Loucy (cell line): Measurements from ENCODE around the gene SH3PXD2A.
A peak's percentile ranks its signal among the peaks of the same experiment; 100 is the strongest.

Source experiments
- H2AFZ ChIP-seq: fragments of 200-600 bp; sonication (generic); 2 replicates; pipeline ENCODE4 v1.6.0; 2016; ENCODE audit warnings: antibody characterized with exemption, mild to moderate bottlenecking, low read length, moderate library complexity
- H3F3A ChIP-seq: fragments of 200-600 bp; 2 replicates; pipeline ENCODE4 v1.6.0; 2016; ENCODE audit warnings: antibody characterized with exemption, low read depth, mild to moderate bottlenecking
- H3K27me3 ChIP-seq: fragments of 200-600 bp; sonication (generic); 2 replicates; pipeline ENCODE4 v1.6.1; 2014; ENCODE audit warnings: low read length, mild to moderate bottlenecking; ENCODE audit not compliant: insufficient read depth, poor library complexity, severe bottlenecking
- H3K36me3 ChIP-seq: fragments of 200-600 bp; sonication (generic); 2 replicates; pipeline ENCODE4 v1.6.1; 2016; ENCODE audit warnings: low read length; ENCODE audit not compliant: insufficient read depth
- H3K4me1 ChIP-seq: fragments of 200-600 bp; sonication (generic); 2 replicates; pipeline ENCODE4 v1.5.1; 2014; ENCODE audit warnings: low read length, mild to moderate bottlenecking; ENCODE audit not compliant: insufficient read depth, poor library complexity, severe bottlenecking
- H3K4me2 ChIP-seq: fragments of 200-600 bp; sonication (generic); 2 replicates; pipeline ENCODE4 v1.6.0; 2014; ENCODE audit warnings: antibody characterized with exemption, low read length, low read depth, mild to moderate bottlenecking; ENCODE audit not compliant: poor library complexity, severe bottlenecking
- H3K4me3 ChIP-seq: fragments of 200-600 bp; sonication (generic); 2 replicates; pipeline ENCODE4 v1.5.1; 2014; ENCODE audit warnings: low read length, mild to moderate bottlenecking, mixed read lengths; ENCODE audit not compliant: poor library complexity, severe bottlenecking
- H3K79me2 ChIP-seq: fragments of 200-600 bp; sonication (generic); 2 replicates; pipeline ENCODE4 v1.6.1; 2014; ENCODE audit warnings: low read length; ENCODE audit not compliant: insufficient read depth
- H3K9ac ChIP-seq: fragments of 200-600 bp; sonication (generic); 2 replicates; pipeline ENCODE4 v1.6.0; 2014; ENCODE audit warnings: mild to moderate bottlenecking, low read depth, low read length, moderate library complexity; ENCODE audit not compliant: poor library complexity, severe bottlenecking
- H3K9me2 ChIP-seq: fragments of 200-600 bp; sonication (generic); replicated peaks from 2 replicates; pipeline ENCODE4 v1.6.1; 2016; ENCODE audit warnings: low read depth, low read length, mixed read lengths
- H3K9me3 ChIP-seq: fragments of 200-600 bp; sonication (generic); 2 replicates; pipeline ENCODE4 v1.6.1; 2014; ENCODE audit warnings: mild to moderate bottlenecking, antibody characterized with exemption, low read length, low read depth; ENCODE audit not compliant: insufficient read depth
- H4K20me1 ChIP-seq: fragments of 200-600 bp; sonication (generic); 2 replicates; pipeline ENCODE4 v1.6.0; 2014; ENCODE audit warnings: antibody characterized with exemption, low read length, mild to moderate bottlenecking; ENCODE audit not compliant: insufficient read depth, poor library complexity, severe bottlenecking
- CTCF ChIP-seq: fragments of 200-600 bp; sonication (generic); conservative IDR thresholded peaks from 2 replicates; pipeline ENCODE4 v1.5.1; 2014; ENCODE audit warnings: mild to moderate bottlenecking, antibody characterized with exemption, low read length
- EZH2phosphoT487 ChIP-seq: fragments of 200-600 bp; IDR thresholded peaks from 2 replicates; pipeline ENCODE4 v1.6.1; 2018; ENCODE audit warnings: antibody characterized with exemption, mild to moderate bottlenecking, moderate library complexity, borderline replicate concordance

Gene SH3PXD2A

GRCh38 chr10:103767756-103768155 is 87.6 kb downstream of the SH3PXD2A start:
- TF ChIP-seq CTCF, result no peak
- no peak for TF ChIP-seq EZH2phosphoT487
- Histone ChIP-seq H3K36me3 (peaks cover 9% of the 10 kb centered on the region; the same call in 1 of the 2 replicates), H2AFZ (no peak overlapping the region), H3K9ac (no peak overlapping the region), H3F3A (0 out of 2 replicates have a peak, but pooled peaks cover 5% of the 10 kb centered on the region), H4K20me1 (no peaks in the 10 kb centered on the region), H3K4me1 (peaks cover 51% of the 10 kb centered on the region), H3K9me3 (no peaks in the 10 kb centered on the region), H3K9me2 (no peaks in the 10 kb centered on the region), H3K79me2 (no peaks in the 10 kb centered on the region), H3K4me3 (no peak overlapping the region), H3K4me2 (no peak overlapping the region), H3K27me3 (no peaks in the 10 kb centered on the region)

- Histone ChIP-seq H3K4me1 (peaks cover 52% of the 10 kb centered on the region), H3K9ac (no peak overlapping the region), H3K79me2 (no peaks in the 10 kb centered on the region), H3K4me3 (no peak overlapping the region), H3K4me2 (no peak overlapping the region), H3K9me3 (no peaks in the 10 kb centered on the region), H4K20me1 (no peaks in the 10 kb centered on the region), H3K9me2 (no peaks in the 10 kb centered on the region), H2AFZ (no peak overlapping the region), H3F3A (0 out of 2 replicates have a peak, but pooled peaks cover 5% of the 10 kb centered on the region), H3K27me3 (no peaks in the 10 kb centered on the region), H3K36me3 (peaks cover 9% of the 10 kb centered on the region; the same call in 1 of the 2 replicates)
- TF ChIP-seq EZH2phosphoT487 (no peak), CTCF (no peak)
Measured at GRCh38 chr10:103766751-103767505, 88.4 kb downstream of the SH3PXD2A start.

GRCh38 chr10:103765981-103766380 is 89.4 kb downstream of the SH3PXD2A start:
- H3K4me1 ChIP-seq, result peaks cover 49% of the 10 kb centered on the region
- H4K20me1 ChIP-seq, result no peaks in the 10 kb centered on the region
- H3F3A ChIP-seq, result 0 out of 2 replicates have a peak, but pooled peaks cover 5% of the 10 kb centered on the region

More at GRCh38 chr10:103765981-103766380, 89.4 kb downstream of the SH3PXD2A start:
- no peak overlapping the region for H2AFZ ChIP-seq
- peak overlapping the region; percentile 23 for H3K4me2 ChIP-seq
- no peaks in the 10 kb centered on the region for H3K9me3 ChIP-seq
- H3K27me3 ChIP-seq, result no peaks in the 10 kb centered on the region
- H3K79me2 ChIP-seq, result no peaks in the 10 kb centered on the region
- H3K36me3 ChIP-seq, result peaks cover 9% of the 10 kb centered on the region; the same call in 1 of the 2 replicates
- H3K9me2 ChIP-seq, result no peaks in the 10 kb centered on the region
- H3K9ac ChIP-seq, result no peak overlapping the region
- TF ChIP-seq CTCF (no peak), EZH2phosphoT487 (no peak)
- H3K4me3 ChIP-seq, result no peak overlapping the region
